Fibroblast of mammary gland (primary cell): ENCODE results near the gene FRZB.
A peak's percentile ranks its signal among the peaks of the same experiment; 100 is the strongest.

ENCODE experiments used
- DNase-seq: peaks from one replicate; pipeline ENCODE4 v3.0.0-alpha.2; 2010; ENCODE audit warnings: low read depth
- H3K4me3 ChIP-seq: 2 replicates; pipeline ENCODE4 v1.5.1; 2011; ENCODE audit warnings: low read depth, mild to moderate bottlenecking, low read length, moderate library complexity; ENCODE audit not compliant: control insufficient read depth
- CTCF ChIP-seq: conservative IDR thresholded peaks from 2 replicates; pipeline ENCODE4 v1.5.1; 2011; ENCODE audit warnings: low read depth, low read length, inconsistent platforms; ENCODE audit not compliant: control insufficient read depth, insufficient read depth

The FRZB gene

GRCh38 chr2:182862091-182862490 is 4.3 kb downstream of the FRZB start:
- no peak for TF ChIP-seq CTCF
- no peak for DNase-seq
- H3K4me3 ChIP-seq: no peak overlapping the region

- H3K4me3 ChIP-seq: no peak overlapping the region
- no peak for DNase-seq
- TF ChIP-seq CTCF: no peak
These were observed 5.6 kb downstream of the FRZB start for GRCh38 chr2:182860858-182861257.

GRCh38 chr2:182858671-182859070 is 7.8 kb downstream of the FRZB start:
- TF ChIP-seq CTCF: no peak
- no peak overlapping the region for H3K4me3 ChIP-seq
- peak; percentile 54 for DNase-seq

- no peak for TF ChIP-seq CTCF
- H3K4me3 ChIP-seq: no peak overlapping the region
- DNase-seq: no peak
These were observed 11.1 kb downstream of the FRZB start for GRCh38 chr2:182855376-182855775.

- no peak for DNase-seq
- no peak for TF ChIP-seq CTCF
- H3K4me3 ChIP-seq: no peak overlapping the region
These were observed 11.9 kb downstream of the FRZB start for GRCh38 chr2:182854375-182855105.

GRCh38 chr2:182852801-182853200 is 13.6 kb downstream of the FRZB start:
- no peak overlapping the region for H3K4me3 ChIP-seq
- no peak for DNase-seq
- no peak for TF ChIP-seq CTCF

GRCh38 chr2:182852090-182852489 is 14.3 kb downstream of the FRZB start:
- DNase-seq: peak; percentile 10
- no peak for TF ChIP-seq CTCF
- no peak overlapping the region for H3K4me3 ChIP-seq
